GM23338 (cell line): Measurements from ENCODE around the gene DLGAP4. TPM values are rescaled to one million over a fixed set of nuclear protein-coding genes. Genes with fewer than 3 reads are reported as not detected.
"Not testable (repeated sequence)": the region's sequence is repeated elsewhere in the genome, so short reads cannot be mapped to it uniquely, and the experiment has no call there.

Experiments
- ATAC-seq: fragments of 200-7000 bp; cut with Tn5 transposase; 3 replicates; pipeline ENCODE4 v1.9.1; 2020
- DNase-seq: peaks from one replicate; pipeline ENCODE4 v3.0.0-alpha.2; 2015; ENCODE audit warnings: low spot score
- H2AFZ ChIP-seq: fragments of 200-600 bp; sonication (generic); 2 replicates; pipeline ENCODE4 v1.8.0; 2016; ENCODE audit warnings: antibody characterized with exemption, mild to moderate bottlenecking, moderate library complexity
- H3F3A ChIP-seq: fragments of 200-600 bp; sonication (generic); replicated peaks from 2 replicates; pipeline ENCODE4 v1.8.0; 2017; ENCODE audit warnings: antibody characterized with exemption, mixed run types, low read depth
- H3K27ac ChIP-seq: fragments of 200-600 bp; sonication (generic); 2 replicates; pipeline ENCODE4 v1.6.1; 2016; ENCODE audit warnings: low read depth
- H3K27me3 ChIP-seq: fragments of 200-600 bp; sonication (generic); 2 replicates; pipeline ENCODE4 v1.8.0; 2016; ENCODE audit warnings: mild to moderate bottlenecking, mixed run types, moderate library complexity; ENCODE audit not compliant: insufficient read depth
- H3K36me3 ChIP-seq: fragments of 200-600 bp; sonication (generic); 2 replicates; pipeline ENCODE4 v1.8.0; 2016; ENCODE audit warnings: mild to moderate bottlenecking; ENCODE audit not compliant: insufficient read depth
- H3K4me1 ChIP-seq: fragments of 200-600 bp; sonication (generic); 2 replicates; pipeline ENCODE4 v1.8.0; 2016; ENCODE audit warnings: mild to moderate bottlenecking, moderate library complexity; ENCODE audit not compliant: insufficient read depth
- H3K4me2 ChIP-seq: fragments of 200-600 bp; sonication (generic); 2 replicates; pipeline ENCODE4 v1.7.1; 2017; ENCODE audit warnings: mixed run types
- H3K4me3 ChIP-seq: fragments of 200-600 bp; sonication (generic); 2 replicates; pipeline ENCODE4 v1.6.1; 2016; ENCODE audit warnings: mixed run types
- H3K79me2 ChIP-seq: fragments of 200-600 bp; sonication (generic); replicated peaks from 2 replicates; pipeline ENCODE4 v1.8.0; 2017; ENCODE audit warnings: mild to moderate bottlenecking; ENCODE audit not compliant: insufficient read depth
- H3K9me2 ChIP-seq: fragments of 200-600 bp; sonication (generic); 2 replicates; pipeline ENCODE4 v1.8.0; 2017; ENCODE audit not compliant: insufficient read depth
- H4K20me1 ChIP-seq: fragments of 200-600 bp; sonication (generic); replicated peaks from 2 replicates; pipeline ENCODE4 v1.8.0; 2017; ENCODE audit warnings: mild to moderate bottlenecking; ENCODE audit not compliant: insufficient read depth
- H3K27ac Mint-ChIP-seq: 2 replicates; pipeline ENCODE4 v1.8.0; 2020; ENCODE audit warnings: inconsistent platforms, mild to moderate bottlenecking, moderate library complexity, mixed read lengths
- H3K27me3 Mint-ChIP-seq: 3 replicates; pipeline ENCODE4 v1.8.0; 2022; ENCODE audit warnings: low read depth, mild to moderate bottlenecking, moderate library complexity, mixed read lengths, inconsistent platforms; ENCODE audit not compliant: insufficient read depth, poor library complexity
- H3K36me3 Mint-ChIP-seq: 3 replicates; pipeline ENCODE4 v1.8.0; 2021; ENCODE audit warnings: low read depth, mild to moderate bottlenecking, inconsistent platforms, moderate library complexity, mixed read lengths
- H3K4me1 Mint-ChIP-seq: 3 replicates; pipeline ENCODE4 v1.8.0; 2020; ENCODE audit warnings: mild to moderate bottlenecking, inconsistent platforms, mixed read lengths
- H3K4me3 Mint-ChIP-seq: 3 replicates; pipeline ENCODE4 v1.8.0; 2021; ENCODE audit warnings: moderate library complexity, mild to moderate bottlenecking, inconsistent platforms, mixed read lengths
- H3K9me3 Mint-ChIP-seq: 3 replicates; pipeline ENCODE4 v1.8.0; 2020; ENCODE audit warnings: moderate library complexity, mild to moderate bottlenecking, inconsistent platforms, mixed read lengths
- ZNF114 ChIP-seq: fragments of 250-450 bp; sonication (Bioruptor Pico); IDR thresholded peaks from 2 replicates; pipeline ENCODE4 v1.5.0; 2020; ENCODE audit warnings: mild to moderate bottlenecking, moderate library complexity
- polyA plus RNA-seq: library from polyadenylated mRNA; unstranded; fragments of >200 nt; fragmentation: Nextera tagmentation; extraction: Ambion mirVana; gene quantifications from 2 replicates; pipeline ENCODE4 v1.2.1, GENCODE V29; 2016
- total RNA-seq: library from RNA; depleted of rRNA; stranded (reverse); fragments of >200 nt; shearing (Covaris generic); gene quantifications from 2 replicates; pipeline ENCODE4 v1.2.3, GENCODE V29; 2014
- TF ChIP-seq, protein P1 (sequence below): fragments of 250-450 bp; sonication (Bioruptor Pico); IDR thresholded peaks from 2 replicates; pipeline ENCODE4 v1.5.0; 2020; ENCODE audit warnings: mild to moderate bottlenecking, moderate library complexity

The DLGAP4 gene
- total and polyA plus RNA-seq, 2 experiments from 2014 or later, result 46.1 to 52.2 TPM

DNA sequence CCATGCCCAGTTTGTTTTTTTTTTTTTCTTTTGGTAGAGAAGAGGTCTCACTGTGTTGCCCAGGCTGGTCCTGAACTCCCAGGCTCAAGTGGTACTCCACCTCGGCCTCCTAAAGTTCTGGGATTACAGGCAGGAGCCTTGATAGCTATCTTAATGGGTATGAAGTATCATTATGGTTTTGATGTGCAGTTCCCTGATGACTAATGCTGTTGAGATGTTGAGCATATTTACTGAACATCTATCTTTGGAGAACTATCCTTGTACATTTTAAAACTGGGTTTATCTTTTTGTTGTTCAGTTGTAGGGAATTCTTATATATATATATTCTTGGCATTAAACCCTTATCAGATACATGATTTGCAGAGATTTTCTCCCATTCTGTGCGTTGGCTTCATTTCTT is 213.8 kb downstream of the DLGAP4 start (continued):
- TF ChIP-seq, protein P1, sequence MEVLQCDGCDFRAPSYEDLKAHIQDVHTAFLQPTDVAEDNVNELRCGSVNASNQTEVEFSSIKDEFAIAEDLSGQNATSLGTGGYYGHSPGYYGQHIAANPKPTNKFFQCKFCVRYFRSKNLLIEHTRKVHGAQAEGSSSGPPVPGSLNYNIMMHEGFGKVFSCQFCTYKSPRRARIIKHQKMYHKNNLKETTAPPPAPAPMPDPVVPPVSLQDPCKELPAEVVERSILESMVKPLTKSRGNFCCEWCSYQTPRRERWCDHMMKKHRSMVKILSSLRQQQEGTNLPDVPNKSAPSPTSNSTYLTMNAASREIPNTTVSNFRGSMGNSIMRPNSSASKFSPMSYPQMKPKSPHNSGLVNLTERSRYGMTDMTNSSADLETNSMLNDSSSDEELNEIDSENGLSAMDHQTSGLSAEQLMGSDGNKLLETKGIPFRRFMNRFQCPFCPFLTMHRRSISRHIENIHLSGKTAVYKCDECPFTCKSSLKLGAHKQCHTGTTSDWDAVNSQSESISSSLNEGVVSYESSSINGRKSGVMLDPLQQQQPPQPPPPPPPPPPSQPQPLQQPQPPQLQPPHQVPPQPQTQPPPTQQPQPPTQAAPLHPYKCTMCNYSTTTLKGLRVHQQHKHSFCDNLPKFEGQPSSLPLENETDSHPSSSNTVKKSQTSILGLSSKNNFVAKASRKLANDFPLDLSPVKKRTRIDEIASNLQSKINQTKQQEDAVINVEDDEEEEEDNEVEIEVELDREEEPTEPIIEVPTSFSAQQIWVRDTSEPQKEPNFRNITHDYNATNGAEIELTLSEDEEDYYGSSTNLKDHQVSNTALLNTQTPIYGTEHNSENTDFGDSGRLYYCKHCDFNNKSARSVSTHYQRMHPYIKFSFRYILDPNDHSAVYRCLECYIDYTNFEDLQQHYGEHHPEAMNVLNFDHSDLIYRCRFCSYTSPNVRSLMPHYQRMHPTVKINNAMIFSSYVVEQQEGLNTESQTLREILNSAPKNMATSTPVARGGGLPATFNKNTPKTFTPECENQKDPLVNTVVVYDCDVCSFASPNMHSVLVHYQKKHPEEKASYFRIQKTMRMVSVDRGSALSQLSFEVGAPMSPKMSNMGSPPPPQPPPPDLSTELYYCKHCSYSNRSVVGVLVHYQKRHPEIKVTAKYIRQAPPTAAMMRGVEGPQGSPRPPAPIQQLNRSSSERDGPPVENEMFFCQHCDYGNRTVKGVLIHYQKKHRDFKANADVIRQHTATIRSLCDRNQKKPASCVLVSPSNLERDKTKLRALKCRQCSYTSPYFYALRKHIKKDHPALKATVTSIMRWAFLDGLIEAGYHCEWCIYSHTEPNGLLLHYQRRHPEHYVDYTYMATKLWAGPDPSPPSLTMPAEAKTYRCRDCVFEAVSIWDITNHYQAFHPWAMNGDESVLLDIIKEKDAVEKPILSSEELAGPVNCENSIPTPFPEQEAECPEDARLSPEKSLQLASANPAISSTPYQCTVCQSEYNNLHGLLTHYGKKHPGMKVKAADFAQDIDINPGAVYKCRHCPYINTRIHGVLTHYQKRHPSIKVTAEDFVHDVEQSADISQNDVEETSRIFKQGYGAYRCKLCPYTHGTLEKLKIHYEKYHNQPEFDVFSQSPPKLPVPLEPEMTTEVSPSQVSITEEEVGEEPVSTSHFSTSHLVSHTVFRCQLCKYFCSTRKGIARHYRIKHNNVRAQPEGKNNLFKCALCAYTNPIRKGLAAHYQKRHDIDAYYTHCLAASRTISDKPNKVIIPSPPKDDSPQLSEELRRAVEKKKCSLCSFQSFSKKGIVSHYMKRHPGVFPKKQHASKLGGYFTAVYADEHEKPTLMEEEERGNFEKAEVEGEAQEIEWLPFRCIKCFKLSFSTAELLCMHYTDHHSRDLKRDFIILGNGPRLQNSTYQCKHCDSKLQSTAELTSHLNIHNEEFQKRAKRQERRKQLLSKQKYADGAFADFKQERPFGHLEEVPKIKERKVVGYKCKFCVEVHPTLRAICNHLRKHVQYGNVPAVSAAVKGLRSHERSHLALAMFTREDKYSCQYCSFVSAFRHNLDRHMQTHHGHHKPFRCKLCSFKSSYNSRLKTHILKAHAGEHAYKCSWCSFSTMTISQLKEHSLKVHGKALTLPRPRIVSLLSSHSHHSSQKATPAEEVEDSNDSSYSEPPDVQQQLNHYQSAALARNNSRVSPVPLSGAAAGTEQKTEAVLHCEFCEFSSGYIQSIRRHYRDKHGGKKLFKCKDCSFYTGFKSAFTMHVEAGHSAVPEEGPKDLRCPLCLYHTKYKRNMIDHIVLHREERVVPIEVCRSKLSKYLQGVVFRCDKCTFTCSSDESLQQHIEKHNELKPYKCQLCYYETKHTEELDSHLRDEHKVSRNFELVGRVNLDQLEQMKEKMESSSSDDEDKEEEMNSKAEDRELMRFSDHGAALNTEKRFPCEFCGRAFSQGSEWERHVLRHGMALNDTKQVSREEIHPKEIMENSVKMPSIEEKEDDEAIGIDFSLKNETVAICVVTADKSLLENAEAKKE (CRISPR knock-in tag), result no peak

DNA sequence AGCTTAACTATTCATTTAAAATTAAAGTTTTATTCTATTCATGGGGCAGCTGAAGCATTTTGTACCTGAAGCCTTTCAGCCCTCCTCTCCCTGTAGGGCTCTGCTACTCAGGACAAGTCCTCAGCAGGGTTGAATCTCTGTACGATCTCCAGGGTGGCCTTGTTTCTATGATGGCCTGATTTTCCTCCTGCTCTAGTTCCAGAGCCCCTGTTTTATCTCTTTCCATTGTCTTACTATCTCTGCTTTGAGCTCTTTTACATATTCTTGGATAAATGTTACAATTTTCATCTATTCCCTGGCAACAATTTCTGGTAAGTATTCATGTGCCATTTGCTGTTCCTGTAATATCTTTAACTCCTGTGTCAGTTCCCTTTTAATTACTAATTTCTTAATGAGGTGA is 215.4 kb downstream of the DLGAP4 start:
- H3K27me3 ChIP-seq, result no peaks in the 10 kb centered on the region
- Mint-ChIP-seq H3K36me3 (peaks cover 28% of the 10 kb centered on the region), H3K4me3 (no peak overlapping the region), H3K4me1 (no peaks in the 10 kb centered on the region), H3K27ac (no peak overlapping the region), H3K9me3 (no peaks in the 10 kb centered on the region), H3K27me3 (peaks cover 2% of the 10 kb centered on the region)
- H3K79me2 ChIP-seq, result no peaks in the 10 kb centered on the region
- ATAC-seq, result no peak
- H4K20me1 ChIP-seq, result peaks cover 11% of the 10 kb centered on the region; the same call in 1 of the 2 replicates
- no peak overlapping the region for H3K4me2 ChIP-seq
- H2AFZ ChIP-seq, result no peak overlapping the region
- peaks cover 8% of the 10 kb centered on the region; the same call in 1 of the 2 replicates for H3K36me3 ChIP-seq
- no peaks in the 10 kb centered on the region for H3K4me1 ChIP-seq
- no peak overlapping the region for H3K27ac ChIP-seq
- no peak for DNase-seq
- H3K9me2 ChIP-seq, result no peaks in the 10 kb centered on the region
- no peak for TF ChIP-seq ZNF114 (CRISPR knock-in tag)
- H3K4me3 ChIP-seq, result no peak overlapping the region
- peaks cover 7% of the 10 kb centered on the region; the same call in 1 of the 2 replicates for H3F3A ChIP-seq

DNA sequence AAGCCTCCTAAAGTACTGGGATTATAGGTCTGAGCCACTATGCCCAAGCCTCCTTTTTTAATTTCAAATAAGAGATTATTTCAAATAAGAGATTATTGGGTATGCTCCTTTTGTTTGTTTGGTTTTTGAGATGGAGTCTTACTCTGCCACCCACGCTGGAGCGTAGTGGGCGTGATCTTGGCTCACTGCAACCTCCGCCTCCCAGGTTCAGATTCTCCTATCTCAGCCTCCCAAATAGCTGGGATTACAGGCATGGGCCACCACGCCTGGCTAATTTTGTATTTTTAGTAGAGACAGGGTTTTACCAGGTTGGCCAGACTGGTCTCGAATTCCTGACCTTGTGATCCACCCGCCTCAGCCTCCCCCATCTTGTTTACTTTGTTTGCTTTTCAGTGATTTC is 216.3 kb downstream of the DLGAP4 start:
- H3K4me3 ChIP-seq, H2AFZ ChIP-seq, H3K9me3 Mint-ChIP-seq, H3K79me2 ChIP-seq, H3K4me3 Mint-ChIP-seq, H3K27me3 Mint-ChIP-seq, H3K27ac Mint-ChIP-seq, H3K9me2 ChIP-seq, H3K27me3 ChIP-seq, H3K4me2 ChIP-seq, H3K4me1 Mint-ChIP-seq, H3K4me1 ChIP-seq, DNase-seq, ATAC-seq: not testable (repeated sequence)
- H3K36me3 Mint-ChIP-seq, result peaks cover 37% of the 10 kb centered on the region
- H4K20me1 ChIP-seq, result peaks cover 13% of the 10 kb centered on the region; the same call in 1 of the 2 replicates
- H3F3A ChIP-seq, result peaks cover 12% of the 10 kb centered on the region; the same call in 1 of the 2 replicates
- H3K36me3 ChIP-seq, result peaks cover 12% of the 10 kb centered on the region
- H3K27ac ChIP-seq, result peak overlapping the region; percentile 39; the same call in 1 of the 2 replicates
